Loucy (cell line): ENCODE results near the gene GPA33.

Experiments
- H2AFZ ChIP-seq: fragments of 200-600 bp; sonication (generic); 2 replicates; pipeline ENCODE4 v1.6.0; 2016; ENCODE audit warnings: antibody characterized with exemption, mild to moderate bottlenecking, low read length, moderate library complexity
- H3F3A ChIP-seq: fragments of 200-600 bp; 2 replicates; pipeline ENCODE4 v1.6.0; 2016; ENCODE audit warnings: antibody characterized with exemption, low read depth, mild to moderate bottlenecking
- H3K27me3 ChIP-seq: fragments of 200-600 bp; sonication (generic); 2 replicates; pipeline ENCODE4 v1.6.1; 2014; ENCODE audit warnings: low read length, mild to moderate bottlenecking; ENCODE audit not compliant: insufficient read depth, poor library complexity, severe bottlenecking
- H3K36me3 ChIP-seq: fragments of 200-600 bp; sonication (generic); 2 replicates; pipeline ENCODE4 v1.6.1; 2016; ENCODE audit warnings: low read length; ENCODE audit not compliant: insufficient read depth
- H3K4me1 ChIP-seq: fragments of 200-600 bp; sonication (generic); 2 replicates; pipeline ENCODE4 v1.5.1; 2014; ENCODE audit warnings: low read length, mild to moderate bottlenecking; ENCODE audit not compliant: insufficient read depth, poor library complexity, severe bottlenecking
- H3K4me2 ChIP-seq: fragments of 200-600 bp; sonication (generic); 2 replicates; pipeline ENCODE4 v1.6.0; 2014; ENCODE audit warnings: antibody characterized with exemption, low read length, low read depth, mild to moderate bottlenecking; ENCODE audit not compliant: poor library complexity, severe bottlenecking
- H3K4me3 ChIP-seq: fragments of 200-600 bp; sonication (generic); 2 replicates; pipeline ENCODE4 v1.5.1; 2014; ENCODE audit warnings: low read length, mild to moderate bottlenecking, mixed read lengths; ENCODE audit not compliant: poor library complexity, severe bottlenecking
- H3K79me2 ChIP-seq: fragments of 200-600 bp; sonication (generic); 2 replicates; pipeline ENCODE4 v1.6.1; 2014; ENCODE audit warnings: low read length; ENCODE audit not compliant: insufficient read depth
- H3K9ac ChIP-seq: fragments of 200-600 bp; sonication (generic); 2 replicates; pipeline ENCODE4 v1.6.0; 2014; ENCODE audit warnings: mild to moderate bottlenecking, low read depth, low read length, moderate library complexity; ENCODE audit not compliant: poor library complexity, severe bottlenecking
- H3K9me2 ChIP-seq: fragments of 200-600 bp; sonication (generic); replicated peaks from 2 replicates; pipeline ENCODE4 v1.6.1; 2016; ENCODE audit warnings: low read depth, low read length, mixed read lengths
- H3K9me3 ChIP-seq: fragments of 200-600 bp; sonication (generic); 2 replicates; pipeline ENCODE4 v1.6.1; 2014; ENCODE audit warnings: mild to moderate bottlenecking, antibody characterized with exemption, low read length, low read depth; ENCODE audit not compliant: insufficient read depth
- H4K20me1 ChIP-seq: fragments of 200-600 bp; sonication (generic); 2 replicates; pipeline ENCODE4 v1.6.0; 2014; ENCODE audit warnings: antibody characterized with exemption, low read length, mild to moderate bottlenecking; ENCODE audit not compliant: insufficient read depth, poor library complexity, severe bottlenecking
- EZH2phosphoT487 ChIP-seq: fragments of 200-600 bp; IDR thresholded peaks from 2 replicates; pipeline ENCODE4 v1.6.1; 2018; ENCODE audit warnings: antibody characterized with exemption, mild to moderate bottlenecking, moderate library complexity, borderline replicate concordance
- TF ChIP-seq, protein P1 (sequence below): fragments of 200-600 bp; sonication (generic); conservative IDR thresholded peaks from 2 replicates; pipeline ENCODE4 v1.5.1; 2014; ENCODE audit warnings: mild to moderate bottlenecking, antibody characterized with exemption, low read length

GPA33 gene

DNA sequence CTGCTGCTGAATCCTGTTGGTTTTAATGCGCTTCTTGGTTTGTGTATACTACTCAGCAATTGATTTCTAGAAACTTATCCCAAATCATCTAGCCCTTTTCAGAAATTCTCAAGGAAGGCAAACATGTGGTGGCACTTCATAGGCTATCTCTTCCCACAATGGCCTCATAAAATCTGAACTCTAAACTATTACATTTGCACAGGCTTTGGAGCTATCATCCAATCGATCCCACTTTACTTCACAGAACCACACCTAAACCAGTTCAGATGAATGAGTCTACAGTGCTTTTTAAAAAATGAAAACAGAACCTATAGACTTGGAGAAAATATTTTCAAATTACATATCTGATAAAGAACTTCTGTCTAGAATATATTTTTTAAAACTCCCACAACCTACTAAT is 10.6 kb upstream of the GPA33 start:
- H3K79me2 ChIP-seq, result no peaks in the 10 kb centered on the region
- H3K4me3 ChIP-seq, result no peak overlapping the region
- no peaks in the 10 kb centered on the region for H4K20me1 ChIP-seq
- no peaks in the 10 kb centered on the region for H3K9me3 ChIP-seq
- H3K36me3 ChIP-seq, result no peaks in the 10 kb centered on the region
- H3K27me3 ChIP-seq, result no peaks in the 10 kb centered on the region
- no peak overlapping the region for H2AFZ ChIP-seq
- no peak overlapping the region for H3K4me2 ChIP-seq
- no peak overlapping the region for H3K9ac ChIP-seq
- no peaks in the 10 kb centered on the region for H3K9me2 ChIP-seq
- H3F3A ChIP-seq, result 0 out of 2 replicates have a peak, but pooled peaks cover 4% of the 10 kb centered on the region
- peaks cover 47% of the 10 kb centered on the region for H3K4me1 ChIP-seq
- TF ChIP-seq, protein P1, sequence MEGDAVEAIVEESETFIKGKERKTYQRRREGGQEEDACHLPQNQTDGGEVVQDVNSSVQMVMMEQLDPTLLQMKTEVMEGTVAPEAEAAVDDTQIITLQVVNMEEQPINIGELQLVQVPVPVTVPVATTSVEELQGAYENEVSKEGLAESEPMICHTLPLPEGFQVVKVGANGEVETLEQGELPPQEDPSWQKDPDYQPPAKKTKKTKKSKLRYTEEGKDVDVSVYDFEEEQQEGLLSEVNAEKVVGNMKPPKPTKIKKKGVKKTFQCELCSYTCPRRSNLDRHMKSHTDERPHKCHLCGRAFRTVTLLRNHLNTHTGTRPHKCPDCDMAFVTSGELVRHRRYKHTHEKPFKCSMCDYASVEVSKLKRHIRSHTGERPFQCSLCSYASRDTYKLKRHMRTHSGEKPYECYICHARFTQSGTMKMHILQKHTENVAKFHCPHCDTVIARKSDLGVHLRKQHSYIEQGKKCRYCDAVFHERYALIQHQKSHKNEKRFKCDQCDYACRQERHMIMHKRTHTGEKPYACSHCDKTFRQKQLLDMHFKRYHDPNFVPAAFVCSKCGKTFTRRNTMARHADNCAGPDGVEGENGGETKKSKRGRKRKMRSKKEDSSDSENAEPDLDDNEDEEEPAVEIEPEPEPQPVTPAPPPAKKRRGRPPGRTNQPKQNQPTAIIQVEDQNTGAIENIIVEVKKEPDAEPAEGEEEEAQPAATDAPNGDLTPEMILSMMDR, result no peak
- no peak for TF ChIP-seq EZH2phosphoT487

DNA sequence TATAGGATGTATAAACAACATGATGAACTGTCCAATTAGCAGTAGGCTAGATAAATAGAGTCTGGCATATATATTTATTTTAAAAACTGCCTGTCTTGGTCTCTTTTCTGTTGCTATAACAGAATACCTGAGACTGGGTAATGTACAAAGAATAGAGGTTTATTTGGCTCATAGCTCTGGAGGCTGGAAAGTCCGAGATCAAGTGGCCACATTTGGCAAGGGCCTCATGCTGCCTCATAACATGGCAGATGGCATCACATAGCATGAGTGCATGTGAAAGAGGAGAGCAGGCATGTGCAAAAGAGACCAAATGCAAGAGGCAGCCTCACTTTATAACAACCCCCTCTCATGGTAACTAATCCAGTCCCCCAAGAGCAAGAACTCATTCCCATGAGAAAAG is 9.7 kb upstream of the GPA33 start:
- no peaks in the 10 kb centered on the region for H4K20me1 ChIP-seq
- H2AFZ ChIP-seq, result no peak overlapping the region
- no peak overlapping the region for H3K9ac ChIP-seq
- no peaks in the 10 kb centered on the region for H3K9me2 ChIP-seq
- H3K4me2 ChIP-seq, result no peak overlapping the region
- 0 out of 2 replicates have a peak, but pooled peaks cover 4% of the 10 kb centered on the region for H3F3A ChIP-seq
- no peak overlapping the region for H3K4me3 ChIP-seq
- no peak for TF ChIP-seq EZH2phosphoT487
- TF ChIP-seq, protein P1, result no peak
- peaks cover 47% of the 10 kb centered on the region for H3K4me1 ChIP-seq
- H3K9me3 ChIP-seq, result no peaks in the 10 kb centered on the region
- no peaks in the 10 kb centered on the region for H3K79me2 ChIP-seq
- no peaks in the 10 kb centered on the region for H3K36me3 ChIP-seq
- H3K27me3 ChIP-seq, result no peaks in the 10 kb centered on the region

DNA sequence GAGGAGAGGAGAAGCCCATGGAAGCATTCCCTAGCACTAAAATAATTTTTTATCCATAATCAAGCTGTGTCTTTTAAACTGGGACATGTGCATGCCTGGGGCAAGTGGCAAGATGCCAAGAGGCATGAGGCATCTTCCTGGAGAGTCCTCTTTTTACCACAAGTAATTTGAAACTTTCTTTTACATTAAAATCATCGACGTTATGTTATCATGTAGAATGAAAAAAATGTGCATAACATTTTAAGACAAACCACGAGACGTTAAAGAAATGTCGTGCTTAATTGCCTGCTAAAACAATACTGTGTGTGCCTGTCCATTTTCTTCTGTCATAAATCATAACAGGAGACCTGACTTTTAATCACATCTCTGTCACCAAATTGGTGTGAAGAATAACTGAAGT is 5.2 kb upstream of the GPA33 start:
- H3K36me3 ChIP-seq, result no peaks in the 10 kb centered on the region
- peaks cover 8% of the 10 kb centered on the region for H3F3A ChIP-seq
- no peak overlapping the region for H2AFZ ChIP-seq
- H3K4me2 ChIP-seq, result peak overlapping the region; percentile 55
- no peaks in the 10 kb centered on the region for H3K9me2 ChIP-seq
- H3K27me3 ChIP-seq, result no peaks in the 10 kb centered on the region
- H3K4me3 ChIP-seq, result peak overlapping the region; percentile 25
- peaks cover under 1% of the 10 kb centered on the region; the same call in 1 of the 2 replicates for H3K79me2 ChIP-seq
- H3K9ac ChIP-seq, result peak overlapping the region; percentile 7
- TF ChIP-seq, protein P1, result no peak
- no peak for TF ChIP-seq EZH2phosphoT487
- peaks cover 57% of the 10 kb centered on the region for H3K4me1 ChIP-seq
- no peaks in the 10 kb centered on the region for H4K20me1 ChIP-seq
- H3K9me3 ChIP-seq, result no peaks in the 10 kb centered on the region
